ENCODE data around the gene LYRM1. TPM values are rescaled to one million over a fixed set of nuclear protein-coding genes. Genes with fewer than 3 reads are reported as not detected.
"Not testable (repeated sequence)": the region's sequence is repeated elsewhere in the genome, so short reads cannot be mapped to it uniquely, and the experiment has no call there.

LYRM1 gene
- total and polyA plus RNA-seq, 5 donors, result 29.5 to 54.8 (median 35.6) TPM

- Histone ChIP-seq H3K4me3 (ENCODE audit: low read length) (no peak overlapping the region), H3K27ac (ENCODE audit: low read length) (no peak overlapping the region), H3K9me3 (ENCODE audit: control insufficient read depth, low read length) (no peaks in the 10 kb centered on the region), H3K4me1 (ENCODE audit: control insufficient read depth, insufficient read depth, low read length) (no peaks in the 10 kb centered on the region), H3K27me3 (ENCODE audit: control insufficient read depth, insufficient read depth) (no peaks in the 10 kb centered on the region)
- DNase-seq (no peak), ATAC-seq (no peak)
- intact Hi-C loops (cut with DNase I), result no loop called here
- 72% methylated on average over 13 of the region's 13 CpGs for WGBS
Observed at GRCh38 chr16:20952139-20952920, 51.8 kb downstream of the LYRM1 start.

GRCh38 chr16:20954574-20954973 is 54.0 kb downstream of the LYRM1 start:
- H3K27me3 ChIP-seq (ENCODE audit: control insufficient read depth, insufficient read depth), result no peaks in the 10 kb centered on the region
- no peak for DNase-seq
- intact Hi-C loops (cut with DNase I), result no loop called here

GRCh38 chr16:20956319-20956718 is 55.7 kb downstream of the LYRM1 start:
- ATAC-seq (no peak), DNase-seq (no peak)
- 67% methylated on average over 3 of the region's 3 CpGs for WGBS

More at GRCh38 chr16:20954574-20954973, 54.0 kb downstream of the LYRM1 start:
- WGBS, result 95% methylated on average over 11 of the region's 11 CpGs
- H3K4me1 ChIP-seq (ENCODE audit: control insufficient read depth, insufficient read depth, low read length), result no peaks in the 10 kb centered on the region
- ATAC-seq, result no peak
- H3K4me3 ChIP-seq (ENCODE audit: low read length), result no peak overlapping the region
- H3K9me3 ChIP-seq (ENCODE audit: control insufficient read depth, low read length), result no peaks in the 10 kb centered on the region
- no peak overlapping the region for H3K27ac ChIP-seq (ENCODE audit: low read length)

GRCh38 chr16:20957153-20957552 is 56.6 kb downstream of the LYRM1 start:
- 83% methylated on average over 3 of the region's 3 CpGs for WGBS

More at GRCh38 chr16:20956319-20956718, 55.7 kb downstream of the LYRM1 start:
- Histone ChIP-seq H3K27me3 (ENCODE audit: control insufficient read depth, insufficient read depth) (no peaks in the 10 kb centered on the region), H3K9me3 (ENCODE audit: control insufficient read depth, low read length) (no peaks in the 10 kb centered on the region), H3K27ac (ENCODE audit: low read length) (no peak overlapping the region), H3K4me3 (ENCODE audit: low read length) (no peak overlapping the region), H3K4me1 (ENCODE audit: control insufficient read depth, insufficient read depth, low read length) (no peaks in the 10 kb centered on the region)
- intact Hi-C loops (cut with DNase I), result no loop called here

GRCh38 chr16:20960899-20961298 is 60.3 kb downstream of the LYRM1 start:
- no peak for DNase-seq
- no peaks in the 10 kb centered on the region for H3K9me3 ChIP-seq (ENCODE audit: control insufficient read depth, low read length)
- no peaks in the 10 kb centered on the region for H3K27me3 ChIP-seq (ENCODE audit: control insufficient read depth, insufficient read depth)
- H3K4me3 ChIP-seq (ENCODE audit: low read length), result no peak overlapping the region
- H3K27ac ChIP-seq (ENCODE audit: low read length), result no peak overlapping the region
- no peak for ATAC-seq
- intact Hi-C loops (cut with DNase I), result no loop called here
- no peaks in the 10 kb centered on the region for H3K4me1 ChIP-seq (ENCODE audit: control insufficient read depth, insufficient read depth, low read length)
- 88% methylated on average over 5 of the region's 5 CpGs for WGBS

More at GRCh38 chr16:20957153-20957552, 56.6 kb downstream of the LYRM1 start:
- Histone ChIP-seq H3K4me3 (ENCODE audit: low read length) (no peak overlapping the region), H3K27me3 (ENCODE audit: control insufficient read depth, insufficient read depth) (no peaks in the 10 kb centered on the region), H3K27ac (ENCODE audit: low read length) (no peak overlapping the region), H3K4me1 (ENCODE audit: control insufficient read depth, insufficient read depth, low read length) (no peaks in the 10 kb centered on the region), H3K9me3 (ENCODE audit: control insufficient read depth, low read length) (no peaks in the 10 kb centered on the region)
- DNase-seq, result no peak
- no peak for ATAC-seq
- intact Hi-C loops (cut with DNase I), result no loop called here

DNA sequence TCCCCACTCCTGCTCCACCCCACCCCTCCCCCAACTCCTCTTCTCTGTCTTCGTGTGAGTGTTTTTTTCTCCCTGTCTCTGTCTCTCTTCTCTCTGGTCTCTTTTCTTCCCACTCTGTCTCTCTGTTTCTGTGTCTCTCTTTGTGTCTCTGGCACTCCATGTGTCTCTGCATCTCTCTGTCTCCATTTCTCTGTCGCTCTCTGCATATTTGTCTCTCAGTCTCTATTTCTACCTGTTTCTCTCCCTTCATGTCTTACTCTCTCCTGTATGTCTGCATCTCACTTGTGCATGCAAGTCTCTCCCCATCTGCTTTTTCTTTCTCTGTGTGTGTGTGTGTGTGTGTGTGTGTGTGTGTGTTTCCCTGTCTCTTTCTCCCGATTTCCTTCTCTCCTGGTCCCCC is 68.2 kb downstream of the LYRM1 start:
- 54% methylated on average over 3 of the region's 3 CpGs for WGBS
- Histone ChIP-seq H3K4me3 (ENCODE audit: low read length) (no peak overlapping the region), H3K27ac (ENCODE audit: low read length) (no peak overlapping the region), H3K4me1 (ENCODE audit: control insufficient read depth, insufficient read depth, low read length) (no peaks in the 10 kb centered on the region), H3K9me3 (ENCODE audit: control insufficient read depth, low read length) (no peaks in the 10 kb centered on the region), H3K27me3 (ENCODE audit: control insufficient read depth, insufficient read depth) (no peaks in the 10 kb centered on the region)
- intact Hi-C loops (cut with DNase I), result no loop called here
- ATAC-seq (no peak), DNase-seq (no peak)

GRCh38 chr16:20969386-20969785 is 68.8 kb downstream of the LYRM1 start:
- 80% methylated on average over 5 of the region's 5 CpGs for WGBS
- Histone ChIP-seq H3K27ac (ENCODE audit: low read length) (no peak overlapping the region), H3K4me3 (ENCODE audit: low read length) (no peak overlapping the region), H3K4me1 (ENCODE audit: control insufficient read depth, insufficient read depth, low read length) (no peaks in the 10 kb centered on the region), H3K9me3 (ENCODE audit: control insufficient read depth, low read length) (no peaks in the 10 kb centered on the region), H3K27me3 (ENCODE audit: control insufficient read depth, insufficient read depth) (no peaks in the 10 kb centered on the region)
- ATAC-seq, result no peak
- intact Hi-C loops (cut with DNase I), result no loop called here
- no peak for DNase-seq

DNA sequence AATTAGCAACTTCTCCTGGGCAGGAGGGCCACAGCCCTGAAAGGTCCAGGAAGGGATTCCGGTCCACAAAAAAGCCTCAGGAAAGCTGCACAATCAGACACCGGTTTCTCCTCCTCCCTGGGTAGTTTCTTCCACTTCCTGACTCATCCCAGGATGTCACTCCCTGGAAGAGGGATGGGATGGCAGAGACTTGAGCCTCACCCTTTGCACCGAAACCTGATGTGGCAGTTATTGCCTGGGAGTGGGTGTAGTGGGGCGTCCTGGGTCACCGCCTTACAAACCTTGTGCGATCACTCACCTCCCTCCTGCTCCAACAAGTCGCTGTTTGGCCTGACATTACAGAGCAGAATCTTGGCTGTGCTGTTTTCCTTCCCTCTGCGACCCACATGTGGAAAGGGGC is 70.8 kb downstream of the LYRM1 start:
- no peaks in the 10 kb centered on the region for H3K4me1 ChIP-seq (ENCODE audit: control insufficient read depth, insufficient read depth, low read length)
- no peak overlapping the region for H3K27ac ChIP-seq (ENCODE audit: low read length)
- 69% methylated on average over 8 of the region's 8 CpGs for WGBS
- no peaks in the 10 kb centered on the region for H3K27me3 ChIP-seq (ENCODE audit: control insufficient read depth, insufficient read depth)
- no peaks in the 10 kb centered on the region for H3K9me3 ChIP-seq (ENCODE audit: control insufficient read depth, low read length)
- H3K4me3 ChIP-seq (ENCODE audit: low read length), result no peak overlapping the region
- DNase-seq (no peak), ATAC-seq (no peak)
- intact Hi-C loops (cut with DNase I), result no loop called here

DNA sequence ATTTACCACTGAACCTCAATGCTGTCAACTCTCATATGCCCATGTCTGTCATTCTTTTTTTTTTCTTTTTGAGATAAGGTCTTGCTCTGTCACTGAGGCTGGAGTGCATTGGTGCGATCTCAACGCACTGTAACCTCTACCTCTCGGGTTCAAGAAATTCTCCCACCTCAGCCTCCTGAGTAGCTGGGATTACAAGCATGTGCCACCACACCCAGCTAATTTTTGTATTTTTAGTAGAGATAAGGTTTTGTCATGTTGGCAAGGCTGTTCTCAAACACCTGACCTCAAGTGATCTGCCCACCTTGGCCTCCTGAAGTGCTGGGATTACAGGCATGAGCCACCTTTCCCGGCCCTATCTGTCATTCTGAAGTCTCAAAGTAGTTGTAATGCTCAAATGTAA is 72.6 kb downstream of the LYRM1 start:
- DNase-seq; ATAC-seq; H3K27me3 ChIP-seq (ENCODE audit: control insufficient read depth, insufficient read depth); H3K9me3 ChIP-seq (ENCODE audit: control insufficient read depth, low read length); intact Hi-C loops (cut with DNase I); H3K4me3 ChIP-seq (ENCODE audit: low read length); H3K4me1 ChIP-seq (ENCODE audit: control insufficient read depth, insufficient read depth, low read length); H3K27ac ChIP-seq (ENCODE audit: low read length): not testable (repeated sequence)
- WGBS, result 92% methylated on average over 4 of the region's 4 CpGs

Other genes starting within 250 kb of the LYRM1 start
- gene ACSM1, start 203.1 kb upstream of the LYRM1 start, total RNA-seq, result under 1 TPM in 3 of 4 donors, not detected in 1; 0.17 to 0.26 (median 0.23) TPM
- gene ACSM1, start 203.1 kb upstream of the LYRM1 start, polyA plus RNA-seq, result 0.23 TPM
- 10 to 100 TPM; 21.6 to 22.3 (median 22.0) TPM for gene THUMPD1, start 159.0 kb upstream of the LYRM1 start, total RNA-seq
- gene THUMPD1, start 159.0 kb upstream of the LYRM1 start, polyA plus RNA-seq, result 11.7 TPM
- 10 to 100 TPM; 12.0 to 21.4 (median 17.5) TPM for gene ACSM3, start 136.8 kb upstream of the LYRM1 start, total RNA-seq
- gene ACSM3, start 136.8 kb upstream of the LYRM1 start, polyA plus RNA-seq, result 8.1 TPM
- 10 to 100 TPM; 10.1 to 14.0 (median 11.1) TPM for gene ERI2, start 94.3 kb upstream of the LYRM1 start, total RNA-seq
- gene ERI2, start 94.3 kb upstream of the LYRM1 start, polyA plus RNA-seq, result 5.4 TPM
- gene REXO5, start 94.2 kb upstream of the LYRM1 start, total RNA-seq, result 1 to 10 TPM; 2.3 to 3.8 (median 2.9) TPM
- gene REXO5, start 94.2 kb upstream of the LYRM1 start, polyA plus RNA-seq, result 2.1 TPM
- gene DCUN1D3, start 413 bp upstream of the LYRM1 start, total RNA-seq, result 10 to 100 TPM in 3 of 4 donors, 1 to 10 TPM in 1; 8.6 to 20.2 (median 11.0) TPM
- 4.7 TPM for gene DCUN1D3, start 413 bp upstream of the LYRM1 start, polyA plus RNA-seq

Data from right cardiac atrium (tissue), 5 donors.